Fibroblast of mammary gland (primary cell): Measurements from ENCODE around the gene ADGRF3.

Source experiments
- DNase-seq: peaks from one replicate; pipeline ENCODE4 v3.0.0-alpha.2; 2010; ENCODE audit warnings: low read depth
- H3K4me3 ChIP-seq: 2 replicates; pipeline ENCODE4 v1.5.1; 2011; ENCODE audit warnings: low read depth, mild to moderate bottlenecking, low read length, moderate library complexity; ENCODE audit not compliant: control insufficient read depth
- CTCF ChIP-seq: conservative IDR thresholded peaks from 2 replicates; pipeline ENCODE4 v1.5.1; 2011; ENCODE audit warnings: low read depth, low read length, inconsistent platforms; ENCODE audit not compliant: control insufficient read depth, insufficient read depth

Gene ADGRF3

GRCh38 chr2:26295511-26295910 is 51.1 kb downstream of the ADGRF3 start:
- no peak for TF ChIP-seq CTCF
- no peak for DNase-seq
- H3K4me3 ChIP-seq = no peak overlapping the region

- no peak for TF ChIP-seq CTCF
- H3K4me3 ChIP-seq = no peak overlapping the region
- DNase-seq = peak; percentile 67
These were observed 53.9 kb downstream of the ADGRF3 start for GRCh38 chr2:26292646-26293045.

- TF ChIP-seq CTCF = no peak
- no peak for DNase-seq
- no peak overlapping the region for H3K4me3 ChIP-seq
These were observed 56.6 kb downstream of the ADGRF3 start for GRCh38 chr2:26290001-26290400.

GRCh38 chr2:26285931-26286330 is 60.7 kb downstream of the ADGRF3 start:
- no peak for TF ChIP-seq CTCF
- no peak overlapping the region for H3K4me3 ChIP-seq
- DNase-seq = no peak

GRCh38 chr2:26284132-26284531 is 62.5 kb downstream of the ADGRF3 start:
- no peak for DNase-seq
- H3K4me3 ChIP-seq = no peak overlapping the region
- TF ChIP-seq CTCF = no peak

GRCh38 chr2:26283606-26284005 is 63.0 kb downstream of the ADGRF3 start:
- TF ChIP-seq CTCF = no peak
- no peak overlapping the region for H3K4me3 ChIP-seq
- no peak for DNase-seq

GRCh38 chr2:26281226-26281625 is 65.4 kb downstream of the ADGRF3 start:
- TF ChIP-seq CTCF = no peak
- no peak overlapping the region for H3K4me3 ChIP-seq
- DNase-seq = no peak
